ENCODE data around the gene CD48. TPM values are rescaled to one million over a fixed set of nuclear protein-coding genes. Genes with fewer than 3 reads are reported as not detected.
A peak's percentile ranks its signal among the peaks of the same experiment; 100 is the strongest.

The CD48 gene
- polyA plus RNA-seq, 1 donor from 2014 or later, result 129 TPM

DNA sequence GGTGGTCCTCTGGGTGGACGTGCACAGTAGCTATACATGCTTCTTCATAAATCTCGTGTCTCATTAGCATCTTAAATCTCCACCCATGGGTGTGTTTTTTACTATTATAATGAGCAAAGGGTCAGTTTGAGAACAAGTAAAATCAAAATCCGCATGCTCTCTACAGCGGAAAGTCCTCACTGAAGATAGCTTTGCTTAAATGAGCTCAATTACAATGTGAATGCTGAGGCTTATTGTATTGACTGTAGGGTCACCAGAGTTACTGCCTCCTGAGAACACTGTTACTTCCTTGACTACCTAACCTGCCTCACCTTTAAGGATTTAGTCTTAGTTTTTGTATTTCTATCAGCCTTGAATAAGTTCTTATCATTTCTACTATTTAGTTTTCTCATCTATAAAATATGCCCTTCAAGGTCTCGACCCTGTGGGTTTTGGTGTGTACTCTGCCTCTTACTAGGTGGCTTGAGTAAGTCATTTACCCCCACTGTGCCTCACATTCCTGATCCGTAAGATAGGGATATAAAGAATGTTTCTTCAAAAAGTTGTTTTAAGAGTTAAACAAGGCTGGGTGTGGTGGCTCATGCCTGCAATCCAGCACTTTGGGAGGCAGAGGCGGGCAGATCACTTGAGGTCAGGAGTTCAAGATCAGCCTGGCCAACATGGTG is 35.3 kb upstream of the CD48 start:
- peaks cover 12% of the 10 kb centered on the region for H3K36me3 Mint-ChIP-seq
- no peaks in the 10 kb centered on the region for H3K9me3 Mint-ChIP-seq
- H3K4me3 Mint-ChIP-seq, result no peak overlapping the region
- H3K27ac Mint-ChIP-seq, result no peak overlapping the region
- H3K4me1 Mint-ChIP-seq, result peaks cover 19 to 23% (median 21%) of the 10 kb centered on the region in 3 donors
- H3K27me3 Mint-ChIP-seq, result no peaks in the 10 kb centered on the region

DNA sequence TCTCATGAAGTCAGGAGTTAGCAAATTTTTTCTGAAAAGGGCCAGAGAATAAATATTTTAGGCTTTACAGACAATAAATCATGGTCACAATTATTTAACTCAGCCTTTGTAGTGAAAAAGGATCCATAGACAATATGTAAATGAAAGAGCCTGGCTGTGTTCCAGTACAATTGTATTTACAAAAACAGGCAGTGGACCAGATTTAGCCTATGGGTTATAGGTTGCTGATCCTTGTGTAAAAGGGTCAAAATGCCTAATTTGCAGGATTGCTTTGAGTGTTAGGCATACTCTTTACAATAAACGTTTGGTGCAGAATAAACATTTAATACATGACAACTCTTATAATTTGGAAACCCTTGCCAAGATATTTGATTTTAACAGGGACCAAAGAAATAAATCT is 33.9 kb upstream of the CD48 start:
- Mint-ChIP-seq H3K36me3 (peaks cover 6% of the 10 kb centered on the region), H3K4me3 (no peak overlapping the region), H3K9me3 (no peaks in the 10 kb centered on the region), H3K4me1 (peaks cover 21 to 27% (median 23%) of the 10 kb centered on the region in 3 donors), H3K27ac (no peak overlapping the region), H3K27me3 (no peaks in the 10 kb centered on the region)

DNA sequence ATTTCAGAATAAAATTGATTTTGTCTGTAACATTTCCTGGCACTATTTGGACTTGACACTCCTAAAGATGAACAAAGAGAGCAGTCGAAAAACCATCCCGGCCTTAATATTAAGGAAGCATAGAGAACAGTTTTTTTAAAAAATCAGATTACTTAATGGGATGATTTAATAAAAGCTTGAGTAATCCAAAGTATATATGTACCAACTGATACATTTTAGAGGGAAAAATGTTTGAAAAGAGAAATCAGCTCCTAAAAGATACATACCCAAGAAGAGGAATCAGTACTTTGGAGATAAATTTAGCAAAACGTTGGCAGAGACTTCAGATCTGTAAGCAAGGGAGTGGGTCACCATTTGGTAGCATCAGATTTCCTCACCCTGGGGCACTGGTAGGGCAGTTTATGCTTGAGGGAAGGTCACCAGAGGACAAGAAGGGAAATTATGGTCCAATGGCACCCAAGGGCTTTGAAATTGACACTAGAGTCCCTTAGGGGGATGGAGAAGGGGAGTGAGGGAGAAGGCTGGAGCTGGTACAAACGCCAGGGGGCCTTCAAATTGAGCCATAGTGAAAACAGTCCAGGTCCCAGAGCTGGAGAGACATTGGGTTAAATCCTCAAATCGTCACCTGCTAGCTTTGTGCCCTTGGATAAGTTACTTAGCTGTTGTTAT is 33.4 kb upstream of the CD48 start:
- Mint-ChIP-seq H3K27me3 (no peaks in the 10 kb centered on the region), H3K4me3 (peak overlapping the region in 1 of 4 donors; percentile 29), H3K9me3 (no peaks in the 10 kb centered on the region), H3K4me1 (peaks cover 23 to 32% (median 26%) of the 10 kb centered on the region in 3 donors), H3K36me3 (peaks cover 5% of the 10 kb centered on the region), H3K27ac (peak overlapping the region in 1 of 3 donors; percentile 61)

DNA sequence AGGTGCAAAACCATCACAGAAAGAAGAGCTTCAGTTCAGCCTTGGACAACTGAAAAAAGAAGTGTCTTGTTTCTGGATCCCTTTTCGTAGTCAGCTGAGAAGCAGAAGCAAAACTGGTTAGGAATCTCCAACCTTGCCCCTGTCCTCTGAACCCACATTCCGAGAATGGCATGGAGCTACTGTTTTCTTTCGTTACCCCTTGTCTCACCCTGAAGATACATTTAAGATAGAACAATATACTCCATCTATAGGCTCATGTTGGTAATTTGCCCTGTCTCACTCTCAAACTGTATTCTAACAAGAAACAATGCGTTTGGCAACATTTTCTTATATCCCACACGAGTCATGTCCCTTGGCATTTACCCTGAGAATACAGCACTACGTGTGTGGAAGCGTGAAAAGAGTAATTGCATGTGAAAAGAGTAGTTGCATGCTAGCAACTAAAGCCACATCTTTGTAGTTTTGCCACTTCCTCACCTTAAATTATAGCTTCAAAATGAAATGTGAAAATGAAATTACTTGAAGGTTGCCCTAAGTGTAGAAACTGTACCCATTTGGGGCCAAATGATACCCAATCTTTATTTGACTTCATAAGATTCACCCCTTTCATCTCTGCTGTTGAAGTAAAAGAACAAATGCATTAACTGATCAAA is 32.7 kb upstream of the CD48 start:
- Mint-ChIP-seq H3K4me3 (peak overlapping the region in 1 of 4 donors; percentile 82), H3K27ac (peak overlapping the region in 2 of 3 donors; percentile 46 to 61), H3K27me3 (no peaks in the 10 kb centered on the region), H3K4me1 (peaks cover 27 to 35% (median 28%) of the 10 kb centered on the region in 3 donors), H3K36me3 (peaks cover 5% of the 10 kb centered on the region), H3K9me3 (no peaks in the 10 kb centered on the region)

DNA sequence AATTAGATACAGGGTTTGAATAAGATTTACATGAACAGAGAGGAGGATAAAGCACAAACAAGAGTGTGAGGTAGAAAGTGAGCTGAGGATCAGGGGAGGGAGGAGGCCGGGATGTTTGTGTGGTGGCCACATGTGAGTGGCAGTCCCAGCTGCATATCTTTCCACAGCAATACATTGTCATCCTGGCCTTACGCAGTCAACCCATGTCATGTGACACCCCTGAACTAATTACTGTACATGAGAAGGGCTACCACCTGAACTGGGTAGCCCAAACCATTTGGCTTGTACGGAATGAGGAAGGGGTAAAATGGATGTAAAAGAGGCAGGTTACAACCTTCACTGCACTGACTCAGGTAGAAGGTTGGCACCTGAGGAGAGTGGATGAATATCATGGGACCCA is 31.6 kb upstream of the CD48 start:
- peak overlapping the region in 2 of 4 donors; percentile 43 to 56 for H3K4me3 Mint-ChIP-seq
- peaks cover 3% of the 10 kb centered on the region for H3K36me3 Mint-ChIP-seq
- peaks cover 34 to 43% (median 39%) of the 10 kb centered on the region in 3 donors for H3K4me1 Mint-ChIP-seq
- no peaks in the 10 kb centered on the region for H3K9me3 Mint-ChIP-seq
- H3K27ac Mint-ChIP-seq, result peak overlapping the region in 2 of 3 donors; percentile 32 to 61
- no peaks in the 10 kb centered on the region for H3K27me3 Mint-ChIP-seq

DNA sequence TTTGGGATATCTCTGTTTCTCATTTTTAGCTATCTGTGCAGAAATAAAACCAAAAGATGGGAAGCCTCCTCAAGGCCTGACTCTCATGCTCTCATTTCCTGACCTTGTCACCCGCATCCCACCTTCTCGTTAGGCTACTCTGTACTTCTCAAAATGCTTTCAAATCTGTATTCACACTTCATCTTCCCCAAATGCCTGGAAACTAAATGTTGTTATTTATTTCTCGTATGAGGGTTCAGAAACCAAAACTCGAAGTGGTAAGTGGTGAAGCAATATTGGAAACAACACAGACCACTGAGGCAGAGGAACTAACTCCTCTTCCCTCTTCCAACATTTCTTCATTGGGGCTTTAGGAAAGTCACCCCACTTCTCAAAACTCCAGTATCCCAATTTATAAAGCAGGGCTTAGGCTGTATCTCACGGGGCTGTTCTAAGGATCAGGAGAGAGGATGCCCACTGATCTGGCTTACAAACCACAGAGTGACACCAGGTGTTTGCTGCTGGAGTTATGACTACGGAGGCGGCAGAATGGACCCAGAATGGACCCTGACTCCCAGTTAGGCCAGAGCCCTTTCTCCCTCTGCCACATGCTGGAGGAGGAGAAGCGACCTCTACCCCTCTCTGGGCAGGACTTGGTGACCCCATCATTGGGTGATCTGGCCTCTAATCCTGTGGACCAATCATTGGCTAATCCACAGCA is 31.0 kb upstream of the CD48 start:
- Mint-ChIP-seq H3K9me3 (no peaks in the 10 kb centered on the region), H3K36me3 (peaks cover 3% of the 10 kb centered on the region), H3K4me1 (peaks cover 35 to 45% (median 42%) of the 10 kb centered on the region in 3 donors), H3K27me3 (no peaks in the 10 kb centered on the region), H3K4me3 (peak overlapping the region; percentile 43 to 81 (median 50)), H3K27ac (peak overlapping the region in 2 of 3 donors; percentile 32 to 40)

DNA sequence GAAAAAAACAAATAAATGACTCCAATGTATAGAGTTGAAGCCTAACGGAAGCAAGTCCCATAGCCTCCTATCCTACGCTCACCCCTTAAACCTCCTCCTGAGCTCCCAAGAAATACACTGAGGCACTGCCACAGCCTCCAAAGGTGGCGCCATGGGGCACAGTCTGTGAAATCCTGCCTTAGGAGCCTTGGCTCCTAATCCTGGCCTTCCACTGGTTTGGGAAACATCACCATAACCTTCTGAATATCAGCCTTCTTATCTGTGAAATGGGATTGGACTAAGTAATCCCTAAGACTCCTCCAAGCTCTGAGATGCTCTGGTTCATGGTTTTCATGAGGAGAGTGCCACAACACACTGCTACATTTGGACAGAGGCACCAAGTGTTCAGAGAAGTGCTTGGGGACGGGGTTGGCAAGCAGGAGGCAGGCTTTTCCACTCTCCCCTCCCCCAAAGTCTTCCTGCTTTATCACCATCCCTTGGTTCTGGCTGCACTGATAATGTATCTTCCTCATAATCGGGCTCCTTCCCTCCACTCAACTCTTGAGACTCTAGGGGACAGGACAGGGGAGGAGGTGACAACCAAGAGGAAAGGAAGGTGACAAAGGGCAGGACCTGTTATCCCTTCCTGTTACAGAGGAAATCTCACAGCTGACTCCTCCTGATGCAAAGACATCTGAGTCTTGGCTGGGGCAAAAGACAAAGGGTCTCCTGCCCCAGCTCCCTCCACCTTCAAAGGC is 30.2 kb upstream of the CD48 start:
- Mint-ChIP-seq H3K4me1 (peaks cover 35 to 45% (median 42%) of the 10 kb centered on the region in 3 donors), H3K36me3 (peaks cover 3% of the 10 kb centered on the region), H3K4me3 (peak overlapping the region in 3 of 4 donors; percentile 43 to 81 (median 78)), H3K27ac (peak overlapping the region in 2 of 3 donors; percentile 4 to 80), H3K9me3 (peaks cover 0 to 4% (median 0%) of the 10 kb centered on the region in 3 donors), H3K27me3 (no peaks in the 10 kb centered on the region)

DNA sequence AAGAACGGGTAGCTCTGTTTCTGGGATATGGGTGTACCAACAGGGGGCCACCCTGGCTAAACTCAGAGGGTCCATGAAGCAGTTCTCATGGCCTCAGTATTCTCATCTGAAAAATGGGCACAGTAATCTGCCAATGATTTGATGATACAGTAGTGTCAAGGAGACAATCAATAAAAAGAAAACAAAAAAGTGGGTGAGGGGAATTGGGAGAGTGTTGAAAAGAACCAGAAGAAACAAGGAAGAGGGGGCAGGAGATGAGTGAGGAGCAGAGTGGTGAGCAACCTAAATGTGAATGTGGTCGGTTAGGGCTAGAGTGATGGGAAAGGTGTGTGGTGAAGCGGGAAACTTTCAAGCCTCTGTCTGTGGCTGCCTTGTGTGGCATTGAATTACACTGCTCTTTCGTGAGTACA is 29.5 kb upstream of the CD48 start:
- Mint-ChIP-seq H3K27me3 (no peaks in the 10 kb centered on the region), H3K9me3 (peaks cover 0 to 4% (median 0%) of the 10 kb centered on the region in 3 donors), H3K4me3 (peak overlapping the region in 3 of 4 donors; percentile 34 to 78 (median 65)), H3K4me1 (peaks cover 35 to 45% (median 42%) of the 10 kb centered on the region in 3 donors), H3K36me3 (peaks cover 3% of the 10 kb centered on the region), H3K27ac (peak overlapping the region in 1 of 3 donors; percentile 80)

DNA sequence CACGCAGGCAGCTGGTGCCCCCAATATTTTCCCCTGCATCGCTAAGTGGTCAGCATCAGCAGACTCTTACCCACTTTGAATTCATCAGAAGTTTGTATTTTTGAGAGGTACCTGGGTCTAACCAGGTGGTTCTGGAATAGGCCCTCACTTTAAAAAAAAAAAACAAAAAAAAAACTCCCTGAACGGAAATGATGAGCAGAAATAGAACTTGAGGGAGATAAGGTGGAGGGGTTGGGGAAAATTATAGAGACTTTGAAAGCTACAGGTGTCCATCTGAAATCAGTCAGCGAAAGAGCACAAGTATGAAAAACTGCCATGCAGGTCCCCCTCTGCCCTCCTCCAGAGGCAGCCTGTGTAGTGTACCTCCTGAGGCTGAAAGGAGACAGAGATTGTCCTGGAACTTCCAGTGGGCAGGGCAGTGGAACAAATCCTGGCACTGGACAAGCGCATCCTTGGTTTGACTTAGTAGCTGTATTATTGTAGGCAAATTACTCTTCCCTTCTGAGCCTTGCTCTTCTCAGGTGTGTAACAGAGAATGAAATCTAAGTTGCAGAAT is 28.6 kb upstream of the CD48 start:
- H3K4me1 Mint-ChIP-seq, result peaks cover 35 to 45% (median 42%) of the 10 kb centered on the region in 3 donors

DNA sequence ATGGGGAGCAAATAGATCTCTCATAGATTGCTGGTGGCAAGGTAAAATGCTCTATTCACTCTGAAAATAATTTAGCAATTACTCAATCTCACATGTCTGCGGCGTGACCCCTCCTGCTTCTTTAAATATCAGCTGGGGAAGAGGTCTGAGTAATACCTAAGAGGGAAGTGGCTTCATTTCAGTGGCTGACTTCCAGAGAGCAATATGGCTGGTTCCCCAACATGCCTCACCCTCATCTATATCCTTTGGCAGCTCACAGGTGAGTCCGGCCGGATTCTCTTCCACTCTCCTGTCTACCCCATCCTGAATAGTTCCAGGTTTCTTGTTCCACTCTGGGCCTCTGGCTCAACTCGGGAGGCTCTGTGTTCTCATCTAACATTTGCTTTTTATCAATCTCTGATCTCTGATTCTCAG is 27.5 kb upstream of the CD48 start, which contains the start of gene SLAMF7:
TSS of gene SLAMF7 (plus strand) at position 150 of the 414 bp plus-strand sequence. CDS start at position 205, 55 bp downstream.
- Mint-ChIP-seq H3K27ac (peak within 1 kb of the TSS; percentile 6 to 91 (median 67)), H3K36me3 (peaks cover 3% of the 10 kb centered on the region), H3K27me3 (no peaks in the 10 kb centered on the region), H3K9me3 (peaks cover 0 to 4% (median 0%) of the 10 kb centered on the region in 3 donors), H3K4me3 (peak within 1 kb of the TSS; percentile 16 to 93 (median 86)), H3K4me1 (peaks cover 35 to 44% (median 44%) of the 10 kb centered on the region in 3 donors)

More for the DNA sequence above, 28.6 kb upstream of the CD48 start:
- Mint-ChIP-seq H3K27me3 (no peaks in the 10 kb centered on the region), H3K9me3 (peaks cover 0 to 4% (median 0%) of the 10 kb centered on the region in 3 donors), H3K27ac (peak overlapping the region in 1 of 3 donors; percentile 78), H3K36me3 (peaks cover 3% of the 10 kb centered on the region), H3K4me3 (peak overlapping the region in 3 of 4 donors; percentile 38 to 89 (median 88))

DNA sequence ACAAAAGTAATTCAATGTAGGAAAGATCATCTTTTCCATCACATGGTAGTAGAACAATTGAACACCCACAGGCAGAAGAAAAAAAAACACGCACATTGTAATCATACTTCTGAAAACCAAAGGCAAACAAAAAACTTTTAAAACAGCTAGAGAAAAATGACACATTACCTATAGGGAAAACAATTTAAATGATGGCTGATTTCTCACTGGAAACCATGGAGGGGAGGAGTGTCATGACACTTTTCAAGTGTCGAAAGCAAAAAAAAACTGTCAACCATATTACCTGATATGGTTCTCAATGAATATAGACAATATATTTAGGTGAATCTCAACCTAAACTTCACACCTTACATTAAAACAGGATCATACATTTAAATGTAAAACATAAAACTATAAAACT is 26.6 kb upstream of the CD48 start:
- Mint-ChIP-seq H3K27ac (peak overlapping the region in 1 of 3 donors; percentile 6), H3K27me3 (no peaks in the 10 kb centered on the region), H3K9me3 (peaks cover 0 to 4% (median 0%) of the 10 kb centered on the region in 3 donors), H3K36me3 (peaks cover 3% of the 10 kb centered on the region), H3K4me1 (peaks cover 37 to 49% (median 48%) of the 10 kb centered on the region in 3 donors), H3K4me3 (peak overlapping the region in 1 of 4 donors; percentile 15)

DNA sequence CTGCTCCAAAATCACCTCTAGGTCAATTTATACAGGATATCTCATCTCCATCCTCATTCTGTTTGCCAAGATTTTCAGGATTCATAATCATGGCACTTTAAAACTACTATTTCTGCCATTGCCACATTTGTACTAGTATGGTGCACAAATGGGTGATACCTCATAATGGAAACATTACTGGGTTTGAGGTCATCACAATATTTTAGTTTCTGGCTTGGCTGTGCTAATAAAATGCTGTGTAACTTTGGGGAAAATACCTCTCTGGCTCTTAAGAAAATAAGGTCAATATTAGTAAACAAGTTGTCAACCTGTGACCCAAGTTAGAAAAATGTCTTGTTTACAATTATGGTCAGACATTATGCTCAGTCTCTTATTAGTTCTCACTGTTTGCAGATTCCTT is 22.7 kb upstream of the CD48 start:
- Mint-ChIP-seq H3K4me1 (peaks cover 38 to 47% (median 39%) of the 10 kb centered on the region in 3 donors), H3K9me3 (peaks cover 0 to 4% (median 2%) of the 10 kb centered on the region in 3 donors), H3K27ac (peak overlapping the region in 2 of 3 donors; percentile 5 to 88), H3K36me3 (no peaks in the 10 kb centered on the region), H3K27me3 (no peaks in the 10 kb centered on the region), H3K4me3 (peak overlapping the region in 3 of 4 donors; percentile 1 to 88 (median 34))

DNA sequence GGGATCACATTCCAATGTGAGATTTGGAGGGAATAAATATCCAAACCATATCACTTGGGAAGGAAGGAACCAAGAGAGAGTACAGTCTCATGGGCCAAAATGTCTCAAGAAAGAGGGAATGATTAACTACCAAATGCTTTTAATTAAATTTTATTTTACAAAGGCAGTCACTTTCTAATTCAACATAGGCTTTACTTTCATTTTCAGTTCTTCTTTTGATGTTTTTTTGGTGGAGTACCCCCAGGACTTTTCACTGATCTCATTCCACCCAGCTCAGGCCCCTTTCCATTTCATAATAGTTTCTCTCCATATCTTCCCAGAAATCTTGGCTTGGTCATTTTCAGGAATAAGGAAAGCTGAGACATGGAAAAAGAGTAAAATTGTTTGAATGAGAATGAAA is 22.3 kb upstream of the CD48 start:
- Mint-ChIP-seq H3K36me3 (no peaks in the 10 kb centered on the region), H3K27me3 (no peaks in the 10 kb centered on the region), H3K4me3 (peak overlapping the region in 3 of 4 donors; percentile 1 to 88 (median 34)), H3K4me1 (peaks cover 34 to 43% (median 35%) of the 10 kb centered on the region in 3 donors), H3K9me3 (peaks cover 0 to 4% (median 2%) of the 10 kb centered on the region in 3 donors), H3K27ac (peak overlapping the region; percentile 5 to 88 (median 80))

All from IgD-negative memory B cell (primary cell).